H9 (cell line): ENCODE results near the gene ACBD6. TPM values are rescaled to one million over a fixed set of nuclear protein-coding genes. Genes with fewer than 3 reads are reported as not detected.

ENCODE experiments used
- DNase-seq: peaks from one replicate; pipeline ENCODE4 v3.0.0-alpha.2; 2017
- H2AFZ ChIP-seq: one replicate; pipeline ENCODE4 v1.6.1; 2013; ENCODE audit warnings: mild to moderate bottlenecking, low read length, control low read depth, moderate library complexity
- H2AK5ac ChIP-seq: 2 replicates; pipeline ENCODE4 v1.6.1; 2013; ENCODE audit warnings: low read length, control low read depth, mixed read lengths; ENCODE audit not compliant: insufficient read length
- H2BK120ac ChIP-seq: one replicate; pipeline ENCODE4 v1.6.1; 2013; ENCODE audit warnings: low read depth, mild to moderate bottlenecking, low read length, control low read depth, inconsistent platforms; ENCODE audit not compliant: poor library complexity, severe bottlenecking
- H2BK12ac ChIP-seq: 2 replicates; pipeline ENCODE4 v1.6.1; 2013; ENCODE audit warnings: low read length, control low read depth, mixed read lengths, low read depth; ENCODE audit not compliant: insufficient read length
- H2BK15ac ChIP-seq: 2 replicates; pipeline ENCODE4 v1.6.1; 2013; ENCODE audit warnings: low read depth, low read length, control low read depth
- H2BK20ac ChIP-seq: one replicate; pipeline ENCODE4 v1.6.1; 2013; ENCODE audit warnings: low read depth, mild to moderate bottlenecking, low read length, control low read depth, inconsistent platforms; ENCODE audit not compliant: poor library complexity, severe bottlenecking
- H2BK5ac ChIP-seq: 2 replicates; pipeline ENCODE4 v1.6.1; 2013; ENCODE audit warnings: low read length, control low read depth, mixed read lengths; ENCODE audit not compliant: insufficient read length
- H3K14ac ChIP-seq: 2 replicates; pipeline ENCODE4 v1.6.1; 2013; ENCODE audit warnings: low read length, control low read depth; ENCODE audit not compliant: insufficient read depth
- H3K18ac ChIP-seq: 2 replicates; pipeline ENCODE4 v1.6.1; 2013; ENCODE audit warnings: low read depth, mild to moderate bottlenecking, mixed read lengths, low read length, control low read depth; ENCODE audit not compliant: insufficient read length
- H3K23ac ChIP-seq: 2 replicates; pipeline ENCODE4 v1.6.1; 2013; ENCODE audit warnings: low read length, control low read depth, mixed read lengths, low read depth; ENCODE audit not compliant: insufficient read length
- H3K23me2 ChIP-seq: 2 replicates; pipeline ENCODE4 v1.6.1; 2013; ENCODE audit warnings: low read depth, mild to moderate bottlenecking, mixed read lengths, low read length, control low read depth; ENCODE audit not compliant: insufficient read length, poor library complexity, severe bottlenecking
- H3K27ac ChIP-seq: 2 replicates; pipeline ENCODE4 v1.5.1; 2013; ENCODE audit warnings: low read length, control low read depth, mixed read lengths, low read depth; ENCODE audit not compliant: insufficient read length
- H3K27me3 ChIP-seq: 2 replicates; pipeline ENCODE4 v1.6.1; 2013; ENCODE audit warnings: low read length, control low read depth, inconsistent platforms; ENCODE audit not compliant: insufficient read depth
- H3K4ac ChIP-seq: 2 replicates; pipeline ENCODE4 v1.6.1; 2013; ENCODE audit warnings: low read depth, mild to moderate bottlenecking, control low read depth, inconsistent platforms, low read length, moderate library complexity
- H3K4me1 ChIP-seq: 2 replicates; pipeline ENCODE4 v1.6.1; 2013; ENCODE audit warnings: low read length, control low read depth, inconsistent platforms; ENCODE audit not compliant: insufficient read depth
- H3K4me2 ChIP-seq: 2 replicates; pipeline ENCODE4 v1.6.1; 2013; ENCODE audit warnings: low read length, control low read depth, mixed read lengths; ENCODE audit not compliant: insufficient read length, insufficient read depth
- H3K56ac ChIP-seq: 2 replicates; pipeline ENCODE4 v1.6.1; 2013; ENCODE audit warnings: low read depth, mild to moderate bottlenecking, mixed read lengths, low read length, control low read depth; ENCODE audit not compliant: insufficient read length
- H3K79me1 ChIP-seq: 2 replicates; pipeline ENCODE4 v1.6.1; 2013; ENCODE audit warnings: low read depth, mild to moderate bottlenecking, moderate library complexity, low read length, control low read depth, inconsistent platforms; ENCODE audit not compliant: insufficient read depth, poor library complexity, severe bottlenecking
- H3K79me2 ChIP-seq: 2 replicates; pipeline ENCODE4 v1.6.1; 2013; ENCODE audit warnings: low read length, control low read depth, inconsistent platforms; ENCODE audit not compliant: insufficient read depth
- H3K9ac ChIP-seq: 2 replicates; pipeline ENCODE4 v1.6.1; 2013; ENCODE audit warnings: low read length, control low read depth, mixed read lengths; ENCODE audit not compliant: insufficient read length; ENCODE audit errors: extremely low read depth
- H3K9me3 ChIP-seq: one replicate; pipeline ENCODE4 v1.6.1; 2013; ENCODE audit warnings: low read depth, low read length, inconsistent platforms; ENCODE audit not compliant: control insufficient read depth
- H3T11ph ChIP-seq: one replicate; pipeline ENCODE4 v1.6.1; 2013; ENCODE audit warnings: mild to moderate bottlenecking, low read length, control low read depth, inconsistent platforms
- H4K20me1 ChIP-seq: one replicate; pipeline ENCODE4 v1.6.1; 2013; ENCODE audit not compliant: control insufficient read depth, insufficient read length, insufficient read depth
- H4K5ac ChIP-seq: 2 replicates; pipeline ENCODE4 v1.6.1; 2013; ENCODE audit warnings: low read depth, mild to moderate bottlenecking, mixed read lengths, low read length, control low read depth; ENCODE audit not compliant: insufficient read length
- H4K8ac ChIP-seq: replicated peaks from 2 replicates; pipeline ENCODE4 v1.6.1; 2013; ENCODE audit warnings: low read length, control low read depth, mixed read lengths, low read depth; ENCODE audit not compliant: insufficient read length
- H4K91ac ChIP-seq: 2 replicates; pipeline ENCODE4 v1.6.1; 2013; ENCODE audit warnings: low read depth, mild to moderate bottlenecking, moderate library complexity, mixed read lengths, low read length, control low read depth; ENCODE audit not compliant: insufficient read length
- H3K27ac Mint-ChIP-seq, 3 experiments: 2 replicates in 2 of 3; 3 replicates in 1 of 3; pipeline ENCODE4 v1.8.0; 2020 to 2021; ENCODE audit warnings: mixed read lengths in 3 of 3, mild to moderate bottlenecking in 1 of 3, moderate library complexity in 1 of 3
- H3K27me3 Mint-ChIP-seq: 2 replicates; pipeline ENCODE4 v1.8.0; 2021; ENCODE audit warnings: low read depth, mild to moderate bottlenecking, moderate library complexity, mixed read lengths
- H3K36me3 Mint-ChIP-seq, 3 experiments: 2 replicates in 2 of 3; 3 replicates in 1 of 3; pipeline ENCODE4 v1.8.0; 2020 to 2021; ENCODE audit warnings: low read depth in 3 of 3, mixed read lengths in 3 of 3; ENCODE audit not compliant: insufficient read depth in 1 of 3
- H3K4me1 Mint-ChIP-seq, 2 experiments: 2 replicates each; pipeline ENCODE4 v1.8.0; 2020; ENCODE audit warnings: mixed read lengths in 2 of 2
- H3K4me3 Mint-ChIP-seq, 2 experiments: 2 replicates in 1 of 2; 3 replicates in 1 of 2; pipeline ENCODE4 v1.8.0; 2020 to 2021; ENCODE audit warnings: mild to moderate bottlenecking in 2 of 2, mixed read lengths in 2 of 2, moderate library complexity in 1 of 2
- H3K9me3 Mint-ChIP-seq, 2 experiments: 2 replicates in 1 of 2; 3 replicates in 1 of 2; pipeline ENCODE4 v1.8.0; 2020; ENCODE audit warnings: mild to moderate bottlenecking in 2 of 2, mixed read lengths in 2 of 2, moderate library complexity in 1 of 2
- CTCF ChIP-seq: fragments of 200-600 bp; sonication (generic); conservative IDR thresholded peaks from 3 replicates; pipeline ENCODE4 v1.8.0; 2021; ENCODE audit warnings: antibody characterized with exemption, mild to moderate bottlenecking
- WGBS: extraction: QIAGEN DNeasy Blood & Tissue Kit; methylation state at CpG from one replicate; pipeline ENCODE4 v1.1.7; 2013; ENCODE audit warnings: missing lambda C conversion rate, low lambda C conversion rate, mixed read lengths; ENCODE audit not compliant: insufficient read length; ENCODE audit errors: extremely low coverage; 5-methylcytosine and 5-hydroxymethylcytosine counted together
- total RNA-seq: library from RNA; stranded (reverse); gene quantifications from 2 replicates; pipeline ENCODE4 v1.2.1, GENCODE V29; 2021

The ACBD6 gene
- total RNA-seq, 1 experiment from 2014 or later, result 51.4 TPM

GRCh38 chr1:180536821-180537372, 34.5 kb upstream of the ACBD6 start:
- Histone ChIP-seq H3K4ac (no peak overlapping the region), H4K91ac (no peak overlapping the region), H3K79me2 (no peaks in the 10 kb centered on the region), H3K23me2 (no peaks in the 10 kb centered on the region), H3K27ac (no peak overlapping the region), H4K20me1 (no peaks in the 10 kb centered on the region), H2BK12ac (no peak overlapping the region), H2BK5ac (no peak overlapping the region), H3K18ac (no peak overlapping the region), H3K9me3 (no peaks in the 10 kb centered on the region), H2AK5ac (no peak overlapping the region), H3K14ac (no peak overlapping the region), H4K8ac (no peak overlapping the region), H3K23ac (no peak overlapping the region), H2BK120ac (no peak overlapping the region), H2BK15ac (no peak overlapping the region), H3K9ac (no peak overlapping the region), H3K56ac (no peak overlapping the region), H2BK20ac (no peak overlapping the region), H3K79me1 (no peaks in the 10 kb centered on the region), H2AFZ (peak overlapping the region; percentile 37), H3K4me1 (no peaks in the 10 kb centered on the region), H3T11ph (no peak overlapping the region), H4K5ac (no peak overlapping the region), H3K4me2 (no peak overlapping the region), H3K27me3 (no peaks in the 10 kb centered on the region)
- no peaks in the 10 kb centered on the region for H3K36me3 Mint-ChIP-seq
- H3K9me3 Mint-ChIP-seq, result no peaks in the 10 kb centered on the region
- no peak for DNase-seq
- H3K27me3 Mint-ChIP-seq, result no peaks in the 10 kb centered on the region
- WGBS, result no CpG with 5 or more reads among the region's 7 CpGs
- H3K4me1 Mint-ChIP-seq, result peaks cover 2 to 7% of the 10 kb centered on the region in 2 experiments
- no peak overlapping the region for H3K27ac Mint-ChIP-seq
- H3K4me3 Mint-ChIP-seq, result no peak overlapping the region
- no peak for TF ChIP-seq CTCF
